GM13976 (cell line): Measurements from ENCODE around the gene IL17F.

ENCODE experiments used
- DNase-seq: peaks from one replicate; pipeline ENCODE4 v3.0.0; 2012; ENCODE audit warnings: low spot score
- in situ Hi-C: fragments of 300-500 bp; cut with MboI; formaldehyde crosslinking; loops from one replicate; pipeline ENCODE4 v1.12.0; 2022; ENCODE audit warnings: low sequenced_read_pairs, mixed read lengths, inconsistent platforms; ENCODE audit not compliant: unreplicated experiment
- TF ChIP-seq, protein P1 (sequence below): IDR thresholded peaks from 2 replicates; pipeline ENCODE4 v1.5.1; 2012; ENCODE audit warnings: borderline replicate concordance, mild to moderate bottlenecking; ENCODE audit not compliant: insufficient read depth; ENCODE audit errors: extremely low read depth, missing control alignments, control extremely low read depth

Gene IL17F

DNA sequence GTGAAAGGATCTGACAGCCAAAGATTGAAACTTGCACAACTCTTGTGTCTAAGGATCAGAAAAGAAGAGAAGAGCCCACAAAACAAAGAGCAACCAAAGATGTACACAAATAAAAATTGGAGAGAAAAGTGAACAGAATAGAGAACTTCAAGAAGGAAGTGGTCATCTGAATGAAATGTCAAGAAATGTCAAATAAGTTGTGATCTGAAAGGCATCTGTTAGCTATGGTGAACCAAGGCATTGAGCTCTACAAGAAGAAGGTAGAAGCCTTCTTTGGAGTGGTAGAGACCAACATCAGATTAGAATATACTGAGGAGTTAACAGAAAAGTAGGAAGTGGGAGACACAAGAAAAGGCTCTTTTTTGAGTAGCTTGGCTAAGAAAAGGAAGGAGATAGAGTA is 28.5 kb downstream of the IL17F start:
- in situ Hi-C loops, result no loop called here
- no peak for DNase-seq
- TF ChIP-seq, protein P1, sequence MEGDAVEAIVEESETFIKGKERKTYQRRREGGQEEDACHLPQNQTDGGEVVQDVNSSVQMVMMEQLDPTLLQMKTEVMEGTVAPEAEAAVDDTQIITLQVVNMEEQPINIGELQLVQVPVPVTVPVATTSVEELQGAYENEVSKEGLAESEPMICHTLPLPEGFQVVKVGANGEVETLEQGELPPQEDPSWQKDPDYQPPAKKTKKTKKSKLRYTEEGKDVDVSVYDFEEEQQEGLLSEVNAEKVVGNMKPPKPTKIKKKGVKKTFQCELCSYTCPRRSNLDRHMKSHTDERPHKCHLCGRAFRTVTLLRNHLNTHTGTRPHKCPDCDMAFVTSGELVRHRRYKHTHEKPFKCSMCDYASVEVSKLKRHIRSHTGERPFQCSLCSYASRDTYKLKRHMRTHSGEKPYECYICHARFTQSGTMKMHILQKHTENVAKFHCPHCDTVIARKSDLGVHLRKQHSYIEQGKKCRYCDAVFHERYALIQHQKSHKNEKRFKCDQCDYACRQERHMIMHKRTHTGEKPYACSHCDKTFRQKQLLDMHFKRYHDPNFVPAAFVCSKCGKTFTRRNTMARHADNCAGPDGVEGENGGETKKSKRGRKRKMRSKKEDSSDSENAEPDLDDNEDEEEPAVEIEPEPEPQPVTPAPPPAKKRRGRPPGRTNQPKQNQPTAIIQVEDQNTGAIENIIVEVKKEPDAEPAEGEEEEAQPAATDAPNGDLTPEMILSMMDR, result no peak

DNA sequence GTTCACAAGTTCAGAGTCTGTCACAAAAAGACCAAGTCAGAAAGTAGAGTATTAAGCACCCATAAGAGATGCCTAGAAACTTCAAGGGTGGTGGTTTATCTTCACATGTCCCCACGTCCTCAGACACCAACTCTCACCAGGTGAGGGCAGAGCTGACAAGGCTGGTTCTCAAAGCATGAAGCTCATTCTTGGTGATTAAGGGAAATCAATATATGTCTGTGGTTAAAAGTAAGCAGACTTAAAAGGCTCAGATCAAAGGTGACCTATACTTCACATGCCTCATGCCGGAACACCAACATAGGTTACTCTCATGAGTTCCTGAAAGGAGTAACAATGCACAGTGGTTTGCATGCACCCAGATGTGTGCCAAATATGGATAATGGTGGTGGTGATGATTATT is 31.2 kb downstream of the IL17F start:
- in situ Hi-C loops, result no loop called here
- no peak for DNase-seq
- TF ChIP-seq, protein P1, result no peak

DNA sequence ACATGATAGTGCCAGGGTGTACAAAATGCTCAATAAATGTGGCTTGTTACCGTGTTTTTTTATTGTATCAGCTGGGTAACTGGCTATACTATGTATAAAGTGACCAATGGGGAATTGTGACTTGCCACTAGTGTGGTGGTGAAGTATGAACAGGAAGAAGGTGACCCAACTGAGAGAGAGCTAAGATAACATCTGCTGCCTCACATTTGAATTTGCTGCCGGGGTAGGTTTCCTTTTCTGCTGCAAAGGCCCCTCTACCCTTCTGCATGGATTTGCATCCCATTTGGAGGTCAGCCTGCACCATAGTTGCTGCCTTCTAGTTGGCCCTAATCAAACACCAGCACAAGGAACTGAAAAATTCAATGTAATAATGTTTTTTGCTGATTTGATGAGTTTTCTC is 34.1 kb downstream of the IL17F start:
- DNase-seq, result no peak
- TF ChIP-seq, protein P1, result no peak
- in situ Hi-C loops, result no loop called here

DNA sequence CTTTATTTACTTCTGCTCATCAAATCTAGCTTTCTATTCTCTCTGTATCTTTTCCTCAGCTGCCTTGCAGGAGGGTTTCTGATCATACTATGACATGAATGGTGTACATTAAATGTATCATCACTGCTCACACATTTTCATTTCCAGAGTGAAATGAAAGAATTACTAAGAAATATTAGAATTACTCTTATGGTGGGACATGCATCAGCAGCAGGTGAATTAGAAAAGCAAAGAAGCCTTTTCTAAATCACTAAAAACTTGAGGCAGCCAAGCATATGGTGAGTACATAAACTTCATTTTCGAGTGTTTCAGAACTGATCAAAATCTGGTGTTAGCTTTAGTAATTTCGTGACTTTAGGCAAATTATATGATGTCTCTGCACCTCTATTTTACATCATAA is 34.5 kb downstream of the IL17F start:
- TF ChIP-seq, protein P1, result no peak
- in situ Hi-C loops, result no loop called here
- DNase-seq, result no peak

DNA sequence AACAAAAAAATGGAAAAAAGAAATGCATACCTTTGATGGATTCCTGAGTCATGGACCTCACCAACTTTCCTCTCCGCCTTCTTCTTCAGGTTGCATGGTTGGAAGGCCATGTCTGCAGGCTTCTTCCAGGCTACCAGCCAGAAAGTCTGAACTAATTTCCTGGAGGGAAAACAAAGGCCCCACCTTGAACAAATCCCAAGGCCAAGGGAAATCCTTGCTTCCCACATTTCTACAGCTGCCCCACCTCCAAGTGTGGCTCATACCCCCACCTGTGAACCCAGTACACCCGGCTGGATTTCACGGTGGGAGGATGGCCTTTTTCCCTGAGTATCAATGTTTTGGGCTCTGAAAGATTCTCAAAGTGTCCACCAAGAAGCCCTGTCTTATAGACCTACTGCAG is 35.7 kb downstream of the IL17F start:
- DNase-seq, result no peak
- TF ChIP-seq, protein P1, result no peak
- in situ Hi-C loops, result no loop called here

DNA sequence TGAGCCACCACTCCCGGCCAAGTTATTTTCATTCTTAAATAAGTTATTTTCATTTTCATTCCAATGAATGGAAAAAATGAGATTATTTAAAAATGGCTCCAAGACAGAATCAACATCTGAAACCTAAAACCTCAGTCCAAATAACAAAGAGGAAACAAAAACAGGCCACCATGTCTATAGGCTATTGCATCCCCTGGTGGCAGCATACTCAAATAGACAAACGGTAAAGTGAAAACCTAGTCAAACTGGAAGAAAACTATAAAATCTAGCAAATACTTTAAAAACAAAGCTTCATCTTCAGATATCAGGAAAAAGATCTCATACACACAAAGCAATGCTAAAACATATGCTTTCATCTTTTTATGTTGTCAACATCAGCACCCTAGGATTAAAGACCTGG is 37.2 kb downstream of the IL17F start:
- TF ChIP-seq, protein P1, result no peak
- no peak for DNase-seq
- in situ Hi-C loops, result no loop called here

DNA sequence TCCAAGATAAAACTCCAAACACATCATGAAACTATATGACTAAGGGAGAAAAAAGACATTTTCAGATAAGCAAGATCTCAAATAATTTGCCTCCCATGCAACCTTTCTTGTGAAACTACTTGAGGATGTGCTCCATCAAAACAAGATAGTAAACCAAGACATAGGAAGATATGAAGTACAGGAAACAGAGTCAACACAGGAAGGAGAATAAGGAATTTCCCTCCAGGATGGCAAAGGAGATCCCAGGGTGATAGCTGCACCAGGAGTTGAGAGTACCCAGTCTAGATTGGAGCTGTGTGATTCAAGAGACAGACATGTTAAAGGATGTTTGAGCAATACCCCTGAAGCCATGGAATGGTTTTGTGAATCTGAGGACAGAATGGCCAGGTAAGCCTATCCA is 42.8 kb downstream of the IL17F start:
- TF ChIP-seq, protein P1, result no peak
- no peak for DNase-seq
- in situ Hi-C loops, result no loop called here
